GOT3 (cell line): ENCODE results near the gene THRAP3.
"Not testable (repeated sequence)": the region's sequence is repeated elsewhere in the genome, so short reads cannot be mapped to it uniquely, and the experiment has no call there.

Experiments
- DNase-seq: peaks from one replicate; lab custom pipeline; 2025; ENCODE audit warnings: mixed read lengths; lab: John Stamatoyannopoulos, UW

Gene THRAP3

DNA sequence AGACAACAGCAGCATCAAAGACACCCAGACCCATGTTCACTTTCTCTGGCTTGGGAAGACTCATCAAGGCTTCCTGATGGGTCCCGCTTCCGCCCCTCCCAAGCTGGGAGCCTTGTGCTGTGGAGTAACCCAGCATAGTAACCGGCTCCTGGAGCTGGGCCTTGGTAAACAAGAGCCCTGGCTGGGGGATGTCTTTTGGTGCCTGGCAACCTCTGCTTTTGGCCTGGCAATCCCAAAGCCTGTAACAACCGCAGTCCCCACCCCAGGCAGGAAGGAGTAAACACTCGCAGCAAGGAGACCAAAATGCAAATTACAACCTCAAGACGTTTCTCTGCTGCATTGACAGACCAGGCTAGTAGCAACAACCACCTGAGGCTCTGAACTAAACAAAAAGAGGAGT lies 16.9 kb upstream of the THRAP3 start:
- no peak for DNase-seq

DNA sequence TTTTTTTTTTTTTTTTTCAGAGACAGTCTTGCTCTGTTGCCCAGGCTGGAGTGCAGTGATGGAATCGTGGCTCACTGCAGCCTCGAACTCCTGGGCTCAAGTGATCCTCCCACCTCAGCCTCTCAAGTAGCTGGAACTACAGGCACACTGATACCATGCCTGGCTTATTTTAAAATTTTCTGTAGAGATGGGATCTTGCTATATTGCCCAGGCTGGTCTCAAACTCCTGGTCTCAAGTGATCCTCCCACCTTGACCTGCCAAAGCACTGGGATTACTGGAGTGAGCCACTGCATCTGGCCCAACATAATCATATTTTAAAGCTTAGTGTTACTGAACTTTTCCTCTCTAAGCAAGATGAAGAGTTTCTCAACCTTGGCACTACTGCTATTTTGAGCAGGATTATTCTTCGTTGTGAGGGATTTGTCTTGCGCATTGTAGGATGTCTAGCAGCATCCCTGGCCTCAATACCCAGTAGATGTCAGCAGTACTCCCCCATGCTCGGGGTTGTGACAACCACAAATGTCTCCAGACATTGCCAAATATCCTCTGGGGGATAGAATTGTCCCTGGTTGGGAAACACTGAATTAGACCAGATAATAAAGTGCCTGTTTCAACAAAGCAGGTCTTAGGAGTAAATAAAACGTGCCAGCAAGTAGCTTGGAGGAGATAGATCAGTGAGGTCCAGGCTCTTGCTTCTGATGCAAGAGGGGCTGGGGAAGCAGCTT lies 15.1 kb upstream of the THRAP3 start:
- no peak for DNase-seq

DNA sequence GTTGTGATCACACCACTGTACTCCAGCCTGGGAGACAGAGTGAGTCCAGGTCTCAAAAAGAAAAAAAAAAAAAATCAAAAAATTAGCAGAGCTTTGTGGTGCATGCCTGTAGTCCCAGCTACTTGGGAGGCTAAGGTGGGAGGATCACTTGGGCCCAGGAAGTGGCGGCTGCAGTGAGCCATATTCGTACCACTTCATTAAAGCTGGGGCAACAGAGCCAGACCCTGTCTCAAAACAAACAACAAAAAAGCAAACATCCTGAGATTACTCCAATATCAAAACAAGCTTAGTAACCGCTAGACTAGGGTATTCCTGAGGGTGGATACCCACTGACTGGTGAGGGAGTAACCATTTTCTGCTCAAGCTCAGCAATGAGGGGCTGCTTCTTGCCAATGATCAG lies 12.9 kb upstream of the THRAP3 start:
- DNase-seq = no peak

DNA sequence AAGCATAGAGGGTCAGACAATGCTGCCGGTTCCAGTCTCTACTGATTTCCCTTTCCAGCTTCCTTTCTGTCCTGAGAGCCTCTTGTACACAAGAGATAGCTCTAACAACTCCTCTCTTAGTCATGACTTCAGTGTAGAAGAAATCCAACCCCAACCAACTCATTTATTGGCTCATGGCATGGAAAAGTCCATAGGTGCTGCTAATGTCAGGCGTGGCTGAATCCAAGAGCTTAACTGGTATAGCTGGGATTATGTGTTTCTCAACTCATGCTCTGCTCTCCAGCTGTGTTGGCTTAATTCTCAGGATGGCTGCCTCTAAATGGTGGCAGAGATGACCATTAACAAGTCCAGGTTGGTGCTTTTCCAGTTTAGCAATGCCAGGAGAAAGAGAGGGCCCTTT lies 12.4 kb upstream of the THRAP3 start:
- DNase-seq = no peak

DNA sequence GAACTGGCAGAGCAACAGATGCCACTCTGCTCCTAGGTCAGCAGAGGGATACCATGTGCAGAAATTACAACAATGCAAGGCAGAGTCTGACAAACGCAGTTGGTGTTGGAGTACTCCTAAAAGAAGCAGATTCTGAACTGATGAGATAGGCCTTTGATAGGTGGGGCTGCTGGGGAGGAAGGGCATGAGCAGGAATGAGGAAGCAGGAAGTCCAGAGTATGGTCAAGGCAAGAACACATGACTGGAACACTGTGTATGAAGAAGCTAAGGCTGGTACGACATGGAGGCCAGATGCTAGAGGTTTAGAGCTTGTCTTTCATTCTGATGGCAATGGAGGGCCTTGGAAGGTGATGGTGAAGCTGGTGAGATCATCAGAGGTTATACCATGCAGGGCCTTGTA lies 11.5 kb upstream of the THRAP3 start:
- DNase-seq = no peak

DNA sequence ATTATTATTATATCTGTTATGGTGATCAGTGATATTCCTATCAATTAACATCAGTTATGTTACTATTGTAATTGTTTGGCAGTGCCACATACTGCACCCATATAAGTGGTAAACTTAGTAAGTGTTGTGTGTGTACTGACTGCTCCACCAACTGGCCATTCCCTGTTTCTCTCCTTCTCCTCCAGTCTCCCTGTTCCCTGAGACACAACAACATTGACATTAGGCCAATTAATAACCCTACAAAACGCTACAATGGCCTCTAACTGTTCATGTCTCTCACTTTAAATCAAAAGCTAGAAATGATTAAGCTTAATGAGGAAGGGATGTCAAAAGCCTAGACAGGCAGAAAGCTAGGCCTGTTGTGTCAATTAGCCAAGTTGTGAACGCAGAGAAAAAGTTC lies 6.6 kb upstream of the THRAP3 start:
- DNase-seq = no peak

DNA sequence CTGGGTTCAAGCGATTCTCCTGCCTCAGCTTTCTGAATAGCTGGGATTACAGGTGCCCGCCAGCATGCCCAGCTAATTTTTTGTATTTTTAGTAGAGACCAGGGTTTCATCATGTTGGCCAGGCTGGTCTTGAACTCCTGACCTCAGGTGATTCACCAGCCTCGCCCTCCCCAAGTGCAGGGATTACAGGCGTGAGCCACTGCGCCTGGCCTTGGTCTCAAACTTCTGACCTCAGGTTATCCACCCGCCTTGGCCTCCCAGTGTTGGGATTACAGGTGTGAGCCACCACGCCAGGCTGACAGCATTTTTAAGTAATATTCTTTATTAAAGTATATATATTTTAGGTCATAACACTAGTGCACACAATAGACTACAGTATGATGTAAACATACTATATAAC lies 2.3 kb upstream of the THRAP3 start:
- DNase-seq = not testable (repeated sequence)

DNA sequence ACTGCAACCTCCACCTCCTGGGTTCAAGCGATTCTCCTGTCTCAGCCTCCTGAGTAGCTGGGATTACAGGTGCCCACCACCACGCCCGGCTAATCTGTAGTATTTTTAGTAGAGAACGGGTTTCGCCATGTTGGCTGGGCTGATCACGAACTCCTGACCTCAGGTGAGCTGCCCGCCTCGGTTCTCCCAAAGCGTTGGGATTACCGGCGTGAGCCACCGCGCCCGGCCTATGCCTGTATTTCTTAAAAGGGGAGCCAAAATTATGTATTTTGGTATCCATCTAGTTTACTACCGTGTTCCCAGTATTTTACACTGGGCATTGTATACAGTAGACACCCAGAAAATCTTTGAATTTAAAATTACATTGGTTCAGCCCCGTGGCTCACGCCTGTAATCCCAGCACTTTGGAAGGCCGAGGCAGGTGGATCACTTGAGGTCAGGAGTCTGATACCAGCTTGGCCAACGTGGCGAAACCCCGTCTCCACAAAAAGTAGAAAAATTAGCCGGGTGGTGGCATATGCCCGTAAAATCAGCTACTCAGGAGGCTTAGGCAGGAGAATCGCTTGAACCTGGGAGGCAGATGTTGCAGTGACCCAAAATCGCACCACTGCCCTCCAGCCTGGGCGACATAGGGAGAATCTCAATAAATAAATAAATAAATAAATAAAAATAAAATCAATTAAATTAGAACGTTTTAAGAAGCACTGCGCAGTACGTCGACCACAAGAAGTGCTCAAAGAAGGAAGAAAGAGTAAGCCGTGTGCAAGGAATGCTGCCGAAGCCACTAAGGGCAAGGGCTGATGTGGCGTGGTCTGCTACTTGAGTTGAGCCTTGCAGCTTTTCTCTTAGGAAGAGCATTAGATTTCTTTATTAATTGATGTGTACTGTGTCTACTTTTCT lies 1.5 kb upstream of the THRAP3 start:
- DNase-seq = no peak

DNA sequence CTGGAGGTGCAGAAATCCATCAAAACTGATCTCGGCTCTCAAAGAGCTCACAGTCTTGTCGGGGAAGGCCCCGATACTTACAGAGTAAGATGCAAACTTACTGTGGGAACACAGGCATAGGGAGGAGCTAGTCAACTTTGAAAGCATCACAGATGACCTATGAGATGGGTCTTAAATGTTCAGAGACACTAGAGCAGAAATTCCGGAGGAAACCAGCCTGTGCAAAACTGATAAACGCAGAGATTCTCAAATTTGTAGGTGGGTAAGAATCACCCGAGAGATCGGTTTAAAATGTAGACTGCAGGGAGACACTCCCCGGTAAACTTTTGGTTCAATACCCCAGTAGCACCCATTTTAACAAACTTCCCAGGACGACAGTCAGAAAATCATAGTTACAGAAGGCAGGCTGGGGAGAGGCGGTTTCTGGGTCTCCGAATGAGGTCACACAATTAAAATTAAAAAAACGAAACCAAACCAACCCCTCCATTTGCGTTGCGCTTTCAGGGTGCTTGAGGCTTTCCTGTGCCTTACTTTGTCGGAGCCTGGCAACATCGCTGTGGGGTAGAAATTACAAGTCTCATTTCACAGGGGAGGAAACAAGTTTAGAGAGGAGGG lies 755 bp upstream of the THRAP3 start:
- no peak for DNase-seq

DNA sequence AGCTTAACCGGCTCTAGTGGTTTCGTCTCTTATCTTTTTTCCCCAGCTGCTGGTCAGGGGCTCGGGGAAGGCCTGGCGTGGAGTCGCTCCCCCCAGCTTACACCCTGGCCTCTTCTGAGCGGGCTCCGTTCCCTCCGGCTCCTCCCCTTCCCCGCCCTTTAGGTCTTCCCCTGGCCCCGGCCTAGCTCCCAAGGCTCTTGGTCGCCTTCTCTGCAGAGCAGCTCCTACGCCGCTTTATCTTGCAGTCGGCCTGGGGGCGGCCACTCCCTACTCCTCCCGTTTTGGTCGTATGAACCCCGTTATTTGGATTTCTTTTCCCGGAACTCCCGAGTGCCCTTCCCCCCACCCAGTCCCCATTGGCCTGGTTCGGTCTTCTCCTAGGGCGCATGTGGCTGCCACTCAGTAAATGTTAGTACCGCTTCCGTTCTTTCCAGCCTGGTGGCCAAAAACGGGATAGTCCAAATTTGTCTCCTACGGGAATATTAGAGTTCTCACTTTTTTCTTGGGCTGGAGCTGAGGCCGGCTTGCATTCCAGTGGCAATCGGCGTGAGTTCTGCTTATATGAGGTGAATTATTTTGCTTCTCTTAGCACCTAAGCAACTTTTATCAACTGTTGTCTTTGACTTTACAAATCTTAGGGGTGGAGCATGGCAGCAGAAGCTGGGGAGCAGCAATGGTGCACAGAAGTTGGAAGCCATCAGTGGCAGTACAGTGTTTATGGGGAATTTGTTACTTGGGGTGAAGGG lies 467 bp downstream of the THRAP3 start:
- DNase-seq = peak; percentile 61

DNA sequence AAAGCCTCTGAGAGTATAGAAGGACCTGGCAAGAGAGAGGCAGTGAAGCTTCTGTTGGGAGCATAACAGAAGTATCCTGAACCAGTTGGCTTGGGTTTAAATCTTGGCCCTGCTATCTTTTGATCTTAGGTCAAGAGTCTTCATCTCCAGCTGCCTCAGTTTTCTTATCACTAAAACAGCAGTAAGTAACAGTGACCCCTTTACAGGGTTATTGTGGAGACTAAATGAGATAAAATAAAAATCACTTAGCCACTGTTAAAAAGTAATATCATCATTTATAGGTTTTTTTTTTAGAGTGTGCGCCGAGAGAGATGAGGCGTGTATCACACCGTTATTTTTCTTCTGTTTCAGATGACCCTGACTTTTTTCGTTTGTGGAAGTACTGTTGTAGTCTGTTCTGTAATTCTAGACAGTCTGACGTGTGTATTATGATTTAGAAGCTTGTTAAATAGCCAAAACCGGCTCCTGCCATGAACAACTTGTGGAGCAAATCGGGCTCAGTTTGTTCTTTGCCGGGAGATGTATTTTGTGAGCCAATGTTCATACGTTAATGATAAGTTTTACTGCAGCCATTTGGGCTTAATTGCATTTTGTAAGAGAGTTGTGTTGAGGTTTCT lies 1.1 kb downstream of the THRAP3 start:
- no peak for DNase-seq

DNA sequence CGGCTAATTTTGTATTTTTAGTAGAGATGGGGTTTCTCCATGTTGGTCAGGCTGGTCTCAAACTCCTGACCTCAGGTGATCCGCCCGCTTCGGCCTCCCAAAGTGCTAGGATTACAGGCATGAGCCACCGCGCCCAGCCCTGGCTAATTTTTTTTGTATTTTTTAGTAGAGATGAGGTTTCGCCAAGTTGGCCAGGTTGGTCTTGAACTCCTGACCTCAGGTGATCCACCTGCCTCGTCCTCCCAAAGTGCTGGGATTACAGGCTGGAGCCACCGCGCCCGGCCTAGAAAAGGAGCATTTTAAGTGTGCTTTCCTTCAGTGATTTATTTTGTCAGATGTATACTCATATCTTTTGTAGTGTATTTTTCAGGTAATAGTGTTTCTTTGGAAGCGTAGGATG lies 6.0 kb downstream of the THRAP3 start:
- not testable (repeated sequence) for DNase-seq

DNA sequence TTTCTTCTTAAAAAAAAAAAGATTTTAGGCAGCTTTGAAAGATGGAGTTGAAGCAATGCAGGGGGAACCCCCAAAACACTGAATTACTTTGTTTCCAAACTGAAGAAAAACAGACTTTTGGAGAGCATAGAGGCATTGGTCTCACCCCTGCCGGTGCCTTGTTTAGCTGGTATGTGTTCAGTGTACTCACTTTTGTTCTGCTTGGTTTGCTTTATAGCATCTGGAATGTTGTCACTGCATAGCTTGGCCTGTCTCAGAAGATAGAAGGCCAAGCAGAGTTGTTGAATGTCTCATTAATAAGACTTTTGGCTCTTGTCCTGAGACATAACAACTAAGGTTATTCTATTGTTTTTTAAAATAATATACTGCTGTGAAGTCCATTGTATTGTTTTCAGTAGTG lies 6.9 kb downstream of the THRAP3 start:
- no peak for DNase-seq

DNA sequence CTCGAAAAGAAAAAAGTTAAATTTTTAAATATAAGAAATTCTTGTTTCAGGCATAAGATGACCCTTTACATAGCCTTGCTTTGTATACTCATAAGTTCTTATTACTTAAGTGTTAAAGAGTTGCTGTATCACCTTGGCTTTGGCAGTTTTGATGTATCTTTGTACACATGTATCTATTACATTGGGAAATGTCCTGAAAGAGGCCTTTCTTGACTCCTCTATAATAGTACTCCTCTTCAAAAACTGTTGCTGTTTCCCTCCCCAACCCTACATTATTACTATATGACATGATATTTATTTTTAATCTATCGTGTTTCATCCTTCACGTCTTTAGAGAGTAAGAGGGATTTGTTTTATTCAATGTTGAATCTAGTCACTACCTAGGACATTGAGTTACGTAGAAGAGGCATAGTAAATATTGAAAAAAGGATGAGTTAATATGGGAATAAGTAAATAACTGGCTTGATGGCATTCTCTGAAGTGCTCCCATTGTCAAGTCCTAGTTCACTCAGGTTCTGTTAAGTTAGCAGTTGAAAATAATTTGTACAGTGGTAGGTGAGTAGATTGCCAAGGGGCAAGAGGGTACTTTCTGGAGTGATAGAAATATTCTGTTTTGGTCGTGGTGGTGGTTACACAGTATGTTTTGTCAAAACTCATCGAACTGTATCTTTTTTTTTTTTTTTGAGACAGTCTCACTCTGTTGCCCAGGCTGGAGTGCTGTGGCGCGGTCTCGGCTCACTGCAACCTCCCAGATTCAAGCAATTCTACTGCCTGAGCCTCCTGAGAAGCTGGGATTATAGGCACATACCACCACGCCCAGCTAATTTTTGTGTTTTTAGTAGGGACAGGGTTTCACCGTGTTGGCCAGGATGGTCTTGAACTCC lies 8.2 kb downstream of the THRAP3 start:
- DNase-seq = no peak

DNA sequence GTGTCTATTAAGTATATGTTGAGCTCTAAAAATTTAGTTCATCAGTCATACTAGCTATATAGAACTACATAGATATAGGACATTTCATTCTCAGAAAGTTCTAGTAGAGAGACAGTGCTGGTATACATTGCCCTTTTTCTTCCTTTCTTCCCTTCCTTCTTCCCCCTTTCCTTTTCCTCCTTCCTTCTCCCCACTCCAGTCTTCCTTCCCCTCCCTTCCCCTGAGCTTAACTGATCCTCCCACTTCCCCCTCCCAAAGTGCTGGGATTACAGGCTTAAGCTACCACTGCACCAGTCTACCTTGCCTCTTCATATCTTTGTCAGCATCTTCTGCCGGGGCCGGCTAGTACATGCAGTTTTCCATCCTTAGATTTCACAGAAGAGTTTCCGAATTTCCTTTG lies 12.1 kb downstream of the THRAP3 start:
- DNase-seq = no peak

DNA sequence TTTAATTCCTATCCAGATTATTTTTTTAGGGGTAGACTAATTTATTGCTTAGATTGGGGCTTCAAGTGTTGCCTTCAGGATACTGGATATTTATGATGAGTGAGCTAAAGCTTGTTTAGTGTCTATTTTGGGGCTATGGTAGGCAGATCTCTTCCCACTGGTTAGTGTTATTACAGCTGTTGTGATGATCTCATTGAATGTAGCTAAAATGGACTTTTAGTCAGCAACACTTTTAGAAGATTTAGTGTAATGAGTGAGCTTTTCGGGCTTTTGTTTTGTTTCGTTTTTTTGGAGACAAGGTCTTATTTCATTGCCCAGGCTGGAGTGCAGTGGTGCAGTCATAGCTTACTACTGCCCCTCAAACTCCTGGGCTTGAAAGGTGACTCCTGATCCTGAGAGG lies 14.2 kb downstream of the THRAP3 start:
- DNase-seq = no peak

DNA sequence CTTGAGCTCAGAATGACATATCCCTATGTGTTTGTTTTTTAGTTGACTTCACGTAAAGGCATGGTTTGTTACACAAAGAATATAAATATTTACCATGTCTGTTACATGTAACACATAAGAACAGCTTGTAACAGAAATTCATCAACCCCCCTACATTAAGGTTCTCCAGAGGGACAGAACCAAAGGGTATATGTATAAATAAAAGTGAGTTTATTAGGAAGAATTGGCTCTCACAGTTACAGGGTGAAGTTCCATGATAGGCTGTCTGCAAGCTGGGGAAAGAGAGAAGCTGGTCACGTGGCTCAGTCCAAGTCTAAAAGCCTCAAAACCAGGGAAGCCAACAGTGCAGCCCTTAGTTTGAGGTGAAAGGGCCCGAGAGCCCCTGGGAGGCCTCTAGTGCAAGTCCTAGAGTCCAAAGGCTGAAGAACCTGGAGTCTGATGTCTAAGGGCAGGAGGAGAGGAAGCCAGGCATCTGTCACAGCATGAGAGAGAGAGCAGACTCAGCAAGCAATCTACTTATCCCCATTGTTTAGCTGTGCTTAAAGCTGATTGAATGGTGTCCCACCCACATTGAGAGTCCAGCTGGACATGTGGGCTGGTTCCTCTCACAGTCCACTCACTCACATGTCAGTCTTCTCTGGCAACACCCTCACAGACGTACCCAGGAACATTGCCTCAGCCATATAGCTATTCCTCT lies 15.8 kb downstream of the THRAP3 start:
- no peak for DNase-seq

DNA sequence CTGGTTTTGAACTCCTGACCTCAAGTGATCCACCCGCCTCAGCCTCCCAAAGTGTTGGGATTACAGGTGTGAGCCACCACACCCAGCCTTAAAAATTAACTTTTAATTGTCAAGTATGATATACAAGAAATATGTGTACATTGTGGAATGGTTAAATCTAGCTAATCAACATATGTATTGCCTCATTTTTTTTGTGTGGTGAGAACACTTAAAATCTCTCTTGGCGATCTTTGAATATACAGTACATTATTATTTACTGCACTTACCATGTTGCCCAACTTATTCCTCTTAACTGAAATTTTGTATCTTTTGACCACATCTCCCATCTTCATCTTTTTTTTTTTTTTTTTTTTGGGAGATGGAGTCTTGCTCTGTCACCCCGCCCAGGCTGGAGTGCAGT lies 23.3 kb downstream of the THRAP3 start:
- no peak for DNase-seq

DNA sequence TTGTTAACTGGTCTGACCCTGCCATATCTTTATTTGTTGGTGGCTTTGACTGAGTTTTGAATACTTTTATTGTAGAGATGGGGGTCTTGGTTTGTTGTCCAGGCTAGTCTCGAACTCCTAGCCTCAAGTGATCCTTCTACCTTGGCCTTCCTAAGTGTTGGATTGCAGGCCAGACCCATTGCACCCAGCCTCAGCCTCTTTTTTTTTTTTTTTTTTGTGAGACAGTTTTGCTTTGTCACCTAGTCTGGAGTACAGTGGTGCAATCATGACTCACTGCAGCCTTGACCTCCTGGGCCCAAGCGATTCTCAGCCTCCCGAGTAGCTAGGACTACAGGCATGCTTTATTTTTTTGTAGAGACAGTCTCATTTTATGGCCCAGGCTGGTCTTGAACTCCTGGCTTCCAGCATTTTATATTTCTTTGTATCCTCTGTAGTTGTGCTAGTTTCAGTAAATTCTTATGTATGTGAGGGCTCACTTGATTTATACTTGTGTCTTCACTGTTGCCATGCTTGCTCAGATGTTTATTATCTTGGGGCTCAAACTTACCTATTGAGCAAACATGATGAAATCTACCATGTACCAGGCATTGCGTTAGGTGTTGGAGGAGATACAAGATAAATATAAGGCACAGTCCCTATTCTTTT lies 24.1 kb downstream of the THRAP3 start:
- DNase-seq = peak; percentile 27
